ENCODE results near the gene UQCRC1.
A peak's percentile ranks its signal among the peaks of the same experiment; 100 is the strongest.

UQCRC1 gene
- total RNA-seq: 85.1 to 112 (median 92.6) reads per million in 4 experiments

DNA sequence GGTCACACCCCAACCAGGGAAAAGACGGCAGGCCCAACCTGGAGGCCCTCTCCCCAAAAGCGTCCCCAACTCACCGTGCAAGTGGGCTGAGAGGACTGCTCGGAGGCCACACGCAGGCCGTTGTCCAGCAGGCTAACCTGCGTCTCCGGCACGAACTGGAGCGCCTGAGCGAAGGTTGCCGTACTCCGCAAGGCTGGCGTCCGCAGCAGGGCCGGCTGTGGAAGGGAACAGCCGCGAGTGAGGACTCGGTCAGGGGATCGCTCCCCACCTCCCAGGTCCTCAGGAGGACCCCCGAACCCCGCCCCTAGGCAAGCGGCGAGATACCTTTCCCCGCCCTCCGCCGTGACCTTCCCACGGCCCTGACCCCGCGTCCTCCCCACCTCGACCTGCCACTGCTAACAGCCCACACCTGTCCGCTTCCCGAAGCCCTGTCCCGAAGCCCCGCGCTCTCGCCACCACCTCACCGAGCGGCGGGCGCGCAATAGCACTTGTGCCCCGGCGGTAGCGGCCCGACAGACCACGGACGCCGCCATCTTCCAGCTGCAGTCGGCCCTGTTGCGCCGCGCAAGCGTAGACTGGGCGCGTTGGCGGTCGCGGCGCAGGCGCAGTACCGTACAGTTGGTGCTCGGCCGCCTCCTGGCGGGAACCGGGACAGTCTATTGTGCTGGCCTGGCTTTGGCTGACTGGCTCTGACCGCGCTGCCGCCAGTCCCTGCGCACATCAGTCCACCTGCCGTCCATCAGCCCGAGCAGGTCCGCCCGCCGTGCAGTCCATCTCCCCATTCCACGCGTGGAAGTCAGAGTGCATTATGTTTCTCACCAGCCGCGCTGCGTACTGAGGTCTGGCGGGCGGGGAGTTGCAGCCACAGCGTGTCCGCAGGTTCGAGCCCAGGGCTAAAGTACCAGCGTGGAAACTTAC lies at the start of gene UQCRC1:
Gene UQCRC1 (minus strand): TSS at position 559 of the 918 bp plus-strand sequence. CDS start 26 bp downstream, at position 533.
- DNase-seq: peak; percentile 86

DNA sequence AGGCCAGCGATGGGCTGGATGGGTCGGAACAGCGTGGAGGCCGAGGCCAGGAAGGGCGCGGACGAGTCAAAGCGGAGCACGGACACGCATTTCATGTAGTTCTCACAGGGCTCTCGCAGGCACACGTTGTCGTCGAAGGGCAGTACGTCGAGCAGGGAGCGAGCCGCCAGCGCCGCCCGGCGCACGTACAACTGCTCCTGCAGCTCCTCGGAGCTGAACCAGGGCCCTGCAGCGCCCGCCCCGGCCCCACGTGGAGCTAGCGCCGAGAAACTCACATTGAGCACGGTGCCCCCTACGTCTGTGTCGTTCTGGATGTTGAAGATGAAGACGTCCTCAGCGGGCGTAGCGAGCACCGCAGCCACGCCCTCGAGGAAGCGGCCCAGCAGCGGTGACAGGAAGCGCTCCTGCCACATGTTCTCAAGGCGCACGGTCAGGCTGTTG lies 47.4 kb upstream of the UQCRC1 start:
- DNase-seq: no peak

DNA sequence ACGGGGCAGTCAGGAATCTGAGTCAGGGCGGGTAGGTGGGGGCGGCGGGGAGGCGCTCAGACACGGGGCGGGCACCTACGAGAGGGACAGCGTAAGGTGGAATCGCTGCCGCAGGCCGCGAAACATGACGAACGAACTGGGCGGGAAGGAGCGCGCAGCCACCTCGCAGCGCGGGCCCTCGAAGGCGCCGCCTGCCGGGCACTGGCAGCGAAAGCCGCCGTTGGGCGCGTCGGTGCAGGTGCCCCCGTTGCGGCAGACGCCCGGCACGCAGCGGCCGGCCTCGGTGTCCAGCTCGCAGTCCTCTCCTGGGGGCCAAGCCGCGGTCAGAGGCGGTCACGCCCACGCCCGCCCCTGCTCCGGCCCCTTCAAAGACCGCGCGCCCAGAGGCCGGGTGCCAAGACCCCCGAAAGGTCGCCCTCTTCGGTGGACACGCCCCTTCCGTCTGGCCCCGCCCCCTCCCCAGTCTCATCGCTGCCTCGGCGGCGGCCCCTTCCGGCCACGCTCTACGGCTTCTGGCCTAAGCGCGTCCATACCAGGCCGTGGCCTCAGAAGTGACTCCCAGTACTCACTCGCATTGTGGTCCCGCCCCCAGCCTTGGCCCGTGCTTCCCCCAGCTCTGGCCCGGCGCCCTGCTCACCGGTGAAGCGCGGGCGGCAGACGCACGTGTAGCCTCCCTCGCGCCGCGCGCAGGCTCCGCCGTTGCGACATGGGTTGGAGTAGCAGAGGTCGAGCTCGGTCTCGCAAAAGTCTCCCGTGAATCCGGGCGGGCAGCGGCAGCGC lies 46.8 kb upstream of the UQCRC1 start:
- peak; percentile 73 for DNase-seq

DNA sequence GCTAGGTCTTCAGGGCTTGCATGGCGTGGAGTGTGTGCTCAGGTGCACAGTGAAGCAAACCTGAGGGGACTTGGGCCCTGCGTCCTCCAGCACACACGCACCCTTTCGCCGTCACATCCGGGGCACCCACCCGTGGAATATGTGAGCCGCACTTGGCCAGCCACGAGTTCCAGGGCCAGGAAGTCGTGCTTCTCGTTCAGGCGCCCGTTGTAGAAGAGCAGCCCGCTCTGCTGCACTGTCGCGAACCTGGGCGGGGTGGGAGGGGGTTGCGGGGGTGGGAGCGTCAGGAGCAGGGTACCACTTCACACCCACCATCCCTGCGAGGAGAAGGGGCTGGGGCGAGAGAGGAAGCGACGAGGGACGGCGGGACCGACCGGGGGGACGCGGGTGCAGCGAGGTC lies 46.2 kb upstream of the UQCRC1 start:
- DNase-seq: peak; percentile 45

DNA sequence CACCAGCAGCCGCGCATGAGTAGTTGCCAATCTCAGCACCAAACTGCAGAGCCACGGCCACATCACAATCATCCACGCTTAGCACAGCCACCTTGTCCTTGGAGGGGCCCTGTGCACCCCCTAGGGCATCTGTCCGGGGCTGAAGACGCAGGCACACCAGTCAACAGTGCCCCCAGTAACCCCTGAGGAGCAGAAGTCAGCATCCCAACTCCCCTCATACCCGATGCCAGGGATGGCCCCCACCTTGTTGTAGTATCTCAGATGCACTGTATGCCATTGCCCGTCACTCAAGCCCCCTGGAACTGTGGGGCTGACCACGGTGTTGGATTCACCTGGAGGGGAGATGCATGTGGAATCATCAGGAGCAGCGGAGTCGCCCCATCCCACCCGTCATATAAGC lies 45.6 kb upstream of the UQCRC1 start:
- no peak for DNase-seq

DNA sequence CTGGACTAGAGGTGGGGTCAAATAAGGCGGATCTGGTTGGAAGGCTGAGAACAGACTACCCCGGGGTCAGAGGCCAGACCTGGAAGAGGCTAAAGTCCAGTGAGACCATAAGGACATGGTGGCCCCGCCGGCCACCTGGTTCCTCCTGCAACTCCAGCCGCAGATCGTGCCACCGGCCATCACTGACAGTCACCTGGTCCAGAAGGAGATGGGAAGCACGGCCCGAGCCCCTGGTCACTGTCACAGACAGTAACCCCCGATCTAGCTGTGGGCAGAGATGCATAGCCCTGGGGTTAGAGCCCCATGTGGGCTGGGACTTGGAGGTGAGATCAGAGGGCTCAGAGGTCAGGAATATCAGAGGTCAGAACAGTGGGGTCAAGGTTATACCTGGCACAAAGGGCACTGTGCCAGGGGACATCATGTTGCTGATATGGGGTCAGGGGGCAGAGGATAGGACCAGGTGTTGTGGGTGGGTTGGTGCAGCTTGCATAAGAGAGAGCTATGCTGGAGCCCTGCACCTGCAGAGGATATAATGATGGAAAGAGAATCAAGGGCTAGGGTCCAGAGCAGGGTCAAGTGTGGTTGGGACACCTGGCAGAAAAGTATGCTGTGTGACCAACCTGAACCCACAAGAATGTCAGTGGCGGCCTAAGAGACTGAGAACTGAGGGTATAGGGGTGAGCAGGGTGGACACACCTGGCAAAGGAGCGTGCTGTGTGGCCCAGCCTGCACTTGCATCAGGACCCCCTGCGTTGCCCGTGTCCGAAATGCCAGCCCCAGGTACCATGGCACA lies 43.7 kb upstream of the UQCRC1 start:
- no peak for DNase-seq

DNA sequence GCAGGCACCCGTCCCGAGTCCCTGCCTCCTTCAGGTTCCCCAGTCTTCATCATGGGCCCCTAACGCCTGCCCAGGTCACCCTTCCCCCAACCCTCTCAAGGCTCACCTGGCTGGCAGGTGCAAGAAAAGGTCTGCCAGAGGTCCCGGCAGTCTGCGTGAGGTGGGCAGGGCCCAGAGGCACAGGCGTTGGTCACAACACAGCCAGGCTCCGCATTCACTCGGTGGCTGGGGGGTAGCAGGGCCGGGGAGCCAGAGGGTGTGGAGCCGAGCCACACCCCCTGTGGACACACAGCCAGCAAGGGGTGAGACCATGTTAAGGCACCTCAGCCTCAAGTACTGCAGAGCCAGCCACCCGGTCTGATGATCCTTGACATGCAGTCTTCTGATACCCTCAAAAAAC lies 42.3 kb upstream of the UQCRC1 start:
- DNase-seq: no peak

DNA sequence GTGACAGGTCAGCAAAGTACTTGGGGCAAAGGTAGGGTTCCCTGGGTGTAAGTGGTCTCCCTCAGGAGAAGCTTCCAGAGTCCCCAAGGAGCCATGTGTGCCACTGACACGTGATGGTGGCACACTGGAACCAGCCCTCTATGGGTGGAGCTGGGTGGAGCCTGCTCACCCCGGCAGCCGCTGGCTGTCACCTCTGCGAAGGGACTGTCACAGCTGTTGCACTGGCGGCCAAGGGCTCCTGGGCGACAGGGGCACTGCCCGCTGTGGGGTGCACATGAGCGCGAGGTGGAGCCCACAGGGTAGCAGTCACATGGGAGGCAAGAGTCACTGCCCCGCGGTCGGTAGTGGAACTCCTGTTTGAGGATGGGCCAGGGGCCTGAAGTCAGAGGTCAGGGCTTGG lies 41.3 kb upstream of the UQCRC1 start:
- DNase-seq: no peak

DNA sequence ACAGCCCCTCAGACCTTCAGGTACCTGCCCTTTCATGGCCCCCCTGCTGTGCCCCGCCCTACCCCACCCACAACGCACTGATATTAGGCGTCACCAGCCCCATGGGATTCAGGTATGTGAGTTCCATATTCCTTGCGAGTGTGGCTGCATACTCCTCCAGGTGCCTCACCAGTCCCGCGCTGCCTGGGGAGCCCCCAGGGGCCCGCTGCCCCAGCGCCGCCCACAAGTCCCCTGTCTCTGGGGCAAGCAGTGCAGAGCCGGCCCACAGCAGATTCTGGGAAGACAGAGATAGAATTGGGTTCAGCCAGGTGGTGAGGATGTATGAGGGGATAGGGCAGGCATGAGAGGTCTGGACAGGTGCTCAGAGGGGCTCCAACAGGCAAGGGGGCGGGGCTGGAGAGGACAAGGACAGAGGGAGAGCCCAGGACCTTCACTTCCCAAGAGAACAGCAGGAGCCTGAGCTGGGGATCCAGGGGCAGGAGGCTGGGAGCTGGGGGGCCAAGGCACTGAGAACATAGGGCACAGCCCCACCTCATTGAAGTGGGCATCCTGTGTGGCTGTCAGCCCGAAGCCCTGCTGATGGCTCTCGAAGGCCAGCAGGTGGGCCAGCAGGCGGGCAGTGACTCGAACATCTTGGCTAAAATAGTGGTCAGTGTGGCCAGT lies 38.9 kb upstream of the UQCRC1 start:
- DNase-seq: no peak

DNA sequence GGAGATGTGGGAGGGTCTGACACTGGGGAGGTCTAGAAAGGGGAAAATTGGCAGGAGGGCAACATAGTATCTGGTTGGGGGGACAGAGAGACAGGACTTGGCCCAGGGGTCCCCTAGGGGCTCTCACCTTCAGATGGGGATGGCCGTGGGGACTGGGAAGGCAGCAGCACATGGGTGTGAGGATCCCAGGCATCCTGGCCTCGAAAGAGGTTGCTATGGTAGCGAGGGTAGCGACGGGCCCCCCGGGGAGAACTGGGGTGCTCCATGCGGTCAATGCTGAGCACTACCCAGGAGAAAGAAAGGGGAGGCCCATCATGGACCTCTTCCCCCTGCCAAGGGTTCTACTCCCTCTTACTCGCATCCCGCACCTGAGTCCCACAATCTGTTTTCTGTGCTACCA lies 38.3 kb upstream of the UQCRC1 start:
- no peak for DNase-seq

DNA sequence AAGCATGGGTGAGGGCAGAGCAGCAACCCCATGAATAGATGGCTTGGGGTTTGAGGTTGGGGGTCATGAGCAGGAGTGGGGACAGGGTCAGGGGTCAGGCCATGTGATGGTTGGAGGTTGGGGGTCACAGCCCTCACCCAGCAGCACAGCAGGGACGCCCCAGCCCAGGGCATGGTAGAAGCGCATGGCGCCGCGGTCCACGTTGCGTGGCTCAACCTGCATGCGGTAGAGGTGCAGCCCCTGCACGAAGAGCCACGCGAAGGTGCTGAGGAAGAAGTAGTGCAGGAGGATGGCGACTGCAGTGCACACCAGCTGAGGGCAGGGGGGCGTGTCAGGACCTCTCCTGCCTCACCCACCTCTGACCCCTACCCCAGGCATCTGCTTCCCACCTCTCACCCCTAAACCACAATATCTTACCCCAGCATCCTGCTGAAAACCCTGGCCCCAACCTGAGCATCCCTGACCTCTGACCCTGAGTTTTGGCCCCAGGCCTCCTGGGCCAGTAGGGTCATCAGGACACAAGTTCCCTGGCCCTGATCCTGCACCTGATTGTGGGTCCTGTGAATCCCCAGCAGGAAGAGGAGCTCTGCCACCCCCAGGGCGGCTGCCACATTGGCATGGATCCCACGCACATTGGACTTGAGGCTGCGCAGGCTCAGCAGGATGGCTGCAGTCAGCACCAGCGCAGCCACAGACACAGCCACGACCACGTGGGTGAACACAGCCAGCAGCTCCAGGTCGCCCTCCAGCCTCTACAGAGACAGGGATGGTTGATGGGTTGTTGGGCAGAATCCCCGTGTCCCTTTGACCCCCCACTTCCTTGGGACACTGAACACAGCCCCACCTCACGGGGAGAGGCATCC lies 35.7 kb upstream of the UQCRC1 start:
- no peak for DNase-seq

DNA sequence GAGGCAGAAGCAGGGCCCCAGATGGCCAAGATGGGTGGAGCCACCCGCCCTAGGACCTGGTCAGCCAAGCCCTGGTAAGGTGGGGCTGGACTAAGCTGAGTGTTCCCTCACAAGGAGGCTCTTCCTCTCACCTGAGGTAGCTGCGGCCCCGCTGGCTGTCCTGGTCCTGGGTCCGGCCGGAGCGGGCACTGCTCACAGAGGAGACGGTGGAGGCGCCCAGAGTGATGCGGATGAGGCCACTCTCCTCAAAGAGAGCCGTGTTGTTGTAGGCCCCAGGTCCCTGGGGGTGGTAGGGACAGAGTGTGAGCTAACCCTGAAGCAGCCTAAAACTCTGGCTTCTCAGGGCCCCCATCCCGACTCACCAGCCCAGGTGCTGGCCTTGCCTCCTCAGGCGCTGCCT lies 33.2 kb upstream of the UQCRC1 start:
- DNase-seq: no peak

DNA sequence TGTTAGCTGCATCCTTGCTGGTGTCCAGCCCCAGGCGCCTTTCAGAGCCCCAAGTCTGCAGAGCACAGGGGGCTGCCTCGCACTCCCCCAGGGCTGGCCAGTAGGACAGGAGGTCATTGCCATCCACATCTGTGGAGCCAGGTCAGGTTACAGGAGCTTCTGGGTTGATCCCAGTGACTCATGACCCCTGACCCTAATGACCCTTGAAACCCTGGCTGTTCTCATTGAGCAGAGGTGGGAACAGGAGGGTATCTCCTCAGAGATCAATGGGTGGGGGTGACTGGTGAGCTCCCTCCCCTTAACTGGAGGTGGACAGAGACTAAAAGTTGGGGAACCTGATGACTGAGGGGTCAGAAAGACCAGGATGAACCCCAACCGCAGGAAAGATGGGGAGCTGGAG lies 31.9 kb upstream of the UQCRC1 start:
- no peak for DNase-seq

DNA sequence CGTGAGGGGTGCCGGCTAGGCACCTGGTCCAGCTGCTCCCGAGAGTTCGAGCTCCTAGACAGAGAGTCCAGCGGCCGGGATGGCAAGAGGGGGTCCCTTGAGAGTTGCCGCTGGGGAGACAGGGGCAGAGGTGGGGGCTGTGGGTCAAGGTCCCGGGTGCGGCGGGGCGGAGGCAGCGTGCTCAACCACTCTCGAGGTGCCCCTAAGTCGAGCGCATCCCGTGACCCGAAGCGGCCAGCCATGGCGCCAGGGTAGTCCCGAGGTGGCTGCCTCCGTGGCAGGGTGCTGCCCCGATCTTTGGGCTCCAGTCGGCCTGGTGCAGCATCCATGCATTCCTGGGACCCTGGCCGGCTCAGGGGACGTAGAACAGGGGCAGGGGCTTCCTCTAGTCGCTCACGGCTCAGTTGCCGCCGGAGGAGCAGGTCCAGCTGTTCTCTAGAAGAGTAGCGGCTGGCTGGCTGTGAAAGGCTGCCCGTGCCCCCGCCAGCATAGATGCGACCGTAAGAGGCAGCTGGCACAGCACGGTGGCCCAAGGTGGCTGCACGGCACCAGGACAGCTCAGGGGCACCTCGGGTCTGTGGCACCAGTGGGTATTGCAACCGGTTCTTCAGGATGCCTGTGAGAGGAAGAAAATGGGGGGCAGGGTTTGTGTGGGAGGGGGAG lies 30.6 kb upstream of the UQCRC1 start:
- no peak for DNase-seq

DNA sequence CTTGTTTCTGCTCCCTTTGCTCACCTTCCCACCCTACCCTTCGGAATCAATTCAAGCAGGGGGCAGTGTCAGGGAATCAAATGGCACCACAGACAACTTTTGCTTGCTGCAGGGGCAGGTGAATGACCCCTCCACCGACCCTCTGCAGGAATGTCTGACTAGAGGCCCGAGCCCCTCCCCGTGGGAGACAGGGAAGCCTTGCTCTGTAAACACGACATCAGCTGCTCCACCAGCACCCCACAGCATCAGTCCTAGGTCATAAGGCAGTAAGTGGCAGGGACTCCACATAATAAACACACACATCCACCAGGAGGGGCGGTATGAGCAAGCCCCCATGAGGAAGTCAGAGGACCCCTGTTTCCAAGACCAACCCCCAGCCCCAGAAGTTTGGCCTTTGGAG lies 27.9 kb upstream of the UQCRC1 start:
- no peak for DNase-seq

DNA sequence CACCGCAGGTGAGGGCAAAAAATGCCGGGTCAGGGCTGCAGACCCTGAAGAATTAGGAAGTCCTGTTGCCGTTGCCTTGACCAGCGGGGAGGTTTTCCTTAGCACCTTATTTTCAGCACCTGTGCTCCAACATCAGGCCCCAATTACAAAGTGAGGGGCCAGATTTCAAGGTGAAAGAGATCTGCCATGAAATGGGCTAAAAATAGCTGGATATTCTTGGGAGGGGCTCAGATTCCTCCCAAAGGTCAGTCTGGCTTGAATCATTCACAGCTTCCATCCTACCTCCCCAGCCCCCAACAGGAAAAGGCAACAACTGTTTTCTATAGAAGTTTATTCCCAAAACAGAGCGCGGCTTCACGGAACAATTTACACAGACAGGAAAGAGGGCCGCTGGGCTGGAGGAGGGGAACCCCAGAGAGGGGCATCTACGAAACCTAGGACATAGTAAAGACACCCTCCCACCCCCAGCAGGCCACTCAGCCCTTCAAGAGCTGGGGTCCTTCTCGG lies 26.8 kb upstream of the UQCRC1 start:
- no peak for DNase-seq

DNA sequence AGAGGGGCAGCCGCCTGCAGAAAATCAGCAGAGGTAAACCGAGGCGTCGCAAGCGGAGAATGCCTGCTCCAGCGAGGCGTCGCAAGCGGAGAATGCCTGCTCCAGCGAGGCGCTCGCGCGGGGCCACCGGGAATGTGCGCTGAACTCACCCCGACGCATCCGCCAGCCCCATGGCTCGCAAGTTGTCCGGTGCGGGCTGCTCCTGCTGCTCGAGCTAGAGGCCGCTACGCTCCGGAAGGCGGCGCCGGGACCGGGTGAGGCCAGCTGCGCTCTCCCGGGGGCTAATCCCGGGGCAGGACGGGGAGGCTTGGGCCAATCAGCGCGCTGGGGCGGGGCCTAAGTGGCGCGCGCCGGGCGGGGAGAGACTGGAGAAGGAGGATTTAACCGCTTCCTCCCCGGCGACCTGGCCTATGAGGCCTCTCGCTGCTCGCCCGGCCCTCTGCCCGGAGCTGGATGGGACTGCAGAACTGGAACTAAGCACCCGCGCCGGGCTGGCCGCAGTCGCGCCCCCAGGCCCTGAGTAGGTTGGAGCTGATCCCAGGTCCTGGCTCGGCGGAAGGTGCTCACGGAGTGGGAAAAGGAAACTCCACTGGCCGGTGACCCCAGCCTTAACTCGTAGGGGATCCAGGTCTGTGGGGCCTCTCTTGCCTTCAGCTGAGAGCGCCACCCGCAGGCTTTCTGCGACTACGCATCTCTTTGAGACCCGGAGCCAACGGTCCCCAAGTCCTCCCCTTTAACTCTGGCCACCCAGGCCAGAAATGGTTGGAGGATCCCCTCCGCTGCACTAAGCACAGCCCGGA lies 26.0 kb upstream of the UQCRC1 start, which contains the start of gene SLC26A6:
Gene SLC26A6 (minus strand): TSS at position 240 of the 800 bp plus-strand sequence. CDS start 68 bp downstream, at position 172.
- DNase-seq: peak; percentile 88

DNA sequence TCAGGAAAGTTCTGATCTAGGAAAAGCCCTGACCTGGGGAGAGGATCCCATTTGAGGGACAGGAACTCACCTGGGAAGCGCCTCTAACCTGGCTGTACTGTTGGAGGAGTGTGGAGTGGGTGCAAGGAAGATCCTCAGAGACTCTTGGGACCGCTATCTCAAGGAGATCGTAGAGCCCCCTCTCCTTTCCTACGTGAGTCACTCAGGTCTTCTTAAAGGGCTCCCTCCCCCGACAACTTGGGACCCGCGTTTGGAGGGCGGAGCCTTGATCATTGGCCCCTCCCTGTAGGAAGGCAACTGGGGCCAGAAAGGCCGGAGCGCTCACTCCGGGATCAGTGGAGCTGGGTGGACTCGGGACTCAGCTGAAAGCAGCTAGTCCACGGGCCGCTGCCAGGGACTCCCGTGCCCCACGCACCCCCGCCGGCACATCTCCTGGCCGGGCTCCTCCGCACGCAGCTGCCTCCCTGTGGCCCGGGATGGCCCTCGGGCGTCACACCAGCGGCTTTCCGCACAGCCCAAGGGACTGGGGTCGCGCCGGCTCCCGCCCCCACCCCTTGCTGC lies 25.3 kb upstream of the UQCRC1 start:
- peak; percentile 36 for DNase-seq

DNA sequence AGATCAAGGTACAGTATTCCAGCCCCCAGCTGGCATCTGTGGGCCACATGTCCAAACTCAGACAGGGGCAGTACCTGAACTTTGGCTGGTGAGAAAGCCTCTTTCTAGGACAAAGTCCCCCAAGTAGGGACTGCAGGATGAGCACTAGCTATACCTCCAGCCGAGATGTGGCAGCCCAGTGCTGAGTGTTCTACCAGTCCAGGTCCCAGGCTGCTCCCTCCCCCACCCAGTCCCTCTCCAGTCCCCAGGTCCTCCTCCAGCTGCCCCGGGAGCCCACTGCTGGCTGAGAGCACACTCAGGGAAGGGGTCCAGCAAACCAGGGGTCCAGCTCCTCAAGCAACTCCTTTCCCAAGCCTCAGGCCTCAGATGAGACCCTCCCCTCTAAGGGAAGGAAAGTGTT lies 24.3 kb upstream of the UQCRC1 start:
- no peak for DNase-seq

All from effector CD8-positive, alpha-beta T cell (primary cell).